Fibroblast of gingiva (primary cell): Measurements from ENCODE around the gene DEAF1.
A peak's percentile ranks its signal among the peaks of the same experiment; 100 is the strongest.
"Not testable (repeated sequence)": the region's sequence is repeated elsewhere in the genome, so short reads cannot be mapped to it uniquely, and the experiment has no call there.

Experiments used
- DNase-seq: peaks from one replicate; pipeline ENCODE4 v3.0.0-alpha.2; 2011; ENCODE audit warnings: low read depth

DEAF1 gene

GRCh38 chr11:699116-699508 lies 4.1 kb upstream of the DEAF1 start:
- peak; percentile 33 for DNase-seq

- DNase-seq = no peak
These were observed 3.6 kb upstream of the DEAF1 start for GRCh38 chr11:698493-699115.

GRCh38 chr11:697811-698311 lies 2.8 kb upstream of the DEAF1 start:
- DNase-seq = no peak

GRCh38 chr11:696955-697491 lies 2.0 kb upstream of the DEAF1 start:
- DNase-seq = peak; percentile 88

GRCh38 chr11:695538-696248 lies 671 bp upstream of the DEAF1 start, which contains the start of gene TMEM80:
TMEM80 (plus strand) TSS chr11:695816; CDS start chr11:695828, 12 bp downstream.
- DNase-seq = peak; percentile 97

- DNase-seq = no peak
These were observed 191 bp upstream of the DEAF1 start for GRCh38 chr11:695288-695537.

GRCh38 chr11:693887-694562 lies 997 bp downstream of the DEAF1 start:
- DNase-seq = no peak

GRCh38 chr11:693415-693831 lies 1.6 kb downstream of the DEAF1 start:
- peak; percentile 65 for DNase-seq

- DNase-seq = no peak
These were observed 2.1 kb downstream of the DEAF1 start for GRCh38 chr11:692824-693414.

GRCh38 chr11:691710-692590 lies 3.1 kb downstream of the DEAF1 start:
- no peak for DNase-seq

GRCh38 chr11:690738-691633 lies 4.0 kb downstream of the DEAF1 start:
- DNase-seq = no peak

GRCh38 chr11:690244-690643 lies 4.8 kb downstream of the DEAF1 start:
- DNase-seq = not testable (repeated sequence)

- no peak for DNase-seq
These were observed 5.4 kb downstream of the DEAF1 start for GRCh38 chr11:689625-690024.

- no peak for DNase-seq
These were observed 6.3 kb downstream of the DEAF1 start for GRCh38 chr11:688681-689080.

GRCh38 chr11:687751-688150 lies 7.3 kb downstream of the DEAF1 start:
- DNase-seq = no peak

- DNase-seq = no peak
These were observed 8.4 kb downstream of the DEAF1 start for GRCh38 chr11:686451-687243.

- no peak for DNase-seq
These were observed 14.1 kb downstream of the DEAF1 start for GRCh38 chr11:680970-681369.

GRCh38 chr11:680476-680875 lies 14.5 kb downstream of the DEAF1 start:
- DNase-seq = no peak
